Fibroblast of skin of abdomen (primary cell): ENCODE measurements around the gene FMNL2. TPM values are rescaled to one million over a fixed set of nuclear protein-coding genes. Genes with fewer than 3 reads are reported as not detected.
"Not testable (repeated sequence)": the region's sequence is repeated elsewhere in the genome, so short reads cannot be mapped to it uniquely, and the experiment has no call there.

Experiments
- DNase-seq: peaks from one replicate; pipeline ENCODE4 v3.0.0-alpha.2; 2013
- polyA plus RNA-seq, 2 experiments: library from polyadenylated mRNA; unstranded; fragments of 120-200 nt; gene quantifications; one replicate each; pipeline ENCODE4 v1.2.1, GENCODE V29; 2013; ENCODE audit not compliant: insufficient read length in 2 of 2

The FMNL2 gene
- 21.7 TPM for polyA plus RNA-seq (2013, experiment 1 of 2; ENCODE audit: insufficient read length)
- 20.1 TPM for polyA plus RNA-seq (2013, experiment 2 of 2; ENCODE audit: insufficient read length)

- DNase-seq = peak; percentile 79
Observed at GRCh38 chr2:152335016-152335725, at the start of gene FMNL2. Gene FMNL2 (plus strand): TSS chr2:152335174.

- DNase-seq = no peak
Observed at GRCh38 chr2:152292991-152293390, 42.0 kb upstream of the FMNL2 start.

GRCh38 chr2:152297715-152298114, 37.3 kb upstream of the FMNL2 start:
- no peak for DNase-seq

- peak; percentile 10 for DNase-seq
Observed at GRCh38 chr2:152298754-152299153, 36.2 kb upstream of the FMNL2 start.

- DNase-seq = no peak
Observed at GRCh38 chr2:152301131-152301530, 33.8 kb upstream of the FMNL2 start.

GRCh38 chr2:152303951-152304350, 31.0 kb upstream of the FMNL2 start:
- no peak for DNase-seq

GRCh38 chr2:152304836-152305235, 30.1 kb upstream of the FMNL2 start:
- DNase-seq = no peak

- DNase-seq = no peak
Observed at GRCh38 chr2:152307863-152308262, 27.1 kb upstream of the FMNL2 start.

- DNase-seq = no peak
Observed at GRCh38 chr2:152309352-152310214, 25.4 kb upstream of the FMNL2 start.

- DNase-seq = peak; percentile 17
Observed at GRCh38 chr2:152319822-152320570, 15.0 kb upstream of the FMNL2 start.

- no peak for DNase-seq
Observed at GRCh38 chr2:152320814-152321213, 14.2 kb upstream of the FMNL2 start.

- no peak for DNase-seq
Observed at GRCh38 chr2:152322222-152322621, 12.8 kb upstream of the FMNL2 start.

- DNase-seq = not testable (repeated sequence)
Observed at GRCh38 chr2:152325126-152325525, 9.8 kb upstream of the FMNL2 start.

- no peak for DNase-seq
Observed at GRCh38 chr2:152326710-152327109, 8.3 kb upstream of the FMNL2 start.

GRCh38 chr2:152328013-152328412, 7.0 kb upstream of the FMNL2 start:
- no peak for DNase-seq

GRCh38 chr2:152330235-152330866, 4.6 kb upstream of the FMNL2 start:
- DNase-seq = no peak

- no peak for DNase-seq
Observed at GRCh38 chr2:152334701-152335015, 316 bp upstream of the FMNL2 start.

- no peak for DNase-seq
Observed at GRCh38 chr2:152335726-152336118, 748 bp downstream of the FMNL2 start.

- DNase-seq = peak; percentile 38
Observed at GRCh38 chr2:152336119-152336853, 1.3 kb downstream of the FMNL2 start.

GRCh38 chr2:152336854-152337510, 2.0 kb downstream of the FMNL2 start:
- peak; percentile 75 for DNase-seq

- no peak for DNase-seq
Observed at GRCh38 chr2:152337511-152337903, 2.5 kb downstream of the FMNL2 start.
